GM19463 (cell line): Measurements from ENCODE around the gene CNRIP1.
"Not testable (repeated sequence)": the region's sequence is repeated elsewhere in the genome, so short reads cannot be mapped to it uniquely, and the experiment has no call there.

Experiments used
- ATAC-seq: cut with Tn5 transposase; IDR thresholded peaks from one replicate; pipeline ENCODE4 v1.9.1; 2021; ENCODE audit warnings: mild to moderate bottlenecking, moderate library complexity; ENCODE audit not compliant: unreplicated experiment

CNRIP1 gene

DNA sequence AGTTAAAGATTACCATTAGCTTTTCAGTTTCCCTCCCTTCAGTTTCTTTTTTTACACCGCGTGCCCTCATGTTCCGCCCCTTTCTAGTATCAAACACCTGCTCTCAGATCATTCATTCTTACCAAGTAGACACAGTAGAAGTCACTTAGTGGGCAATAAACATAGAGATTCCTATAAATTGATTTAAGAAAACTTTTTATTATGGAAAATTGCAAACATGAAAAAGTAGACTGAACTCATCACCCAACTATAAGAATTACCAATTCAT is 21.2 kb upstream of the CNRIP1 start:
- ATAC-seq, result no peak

DNA sequence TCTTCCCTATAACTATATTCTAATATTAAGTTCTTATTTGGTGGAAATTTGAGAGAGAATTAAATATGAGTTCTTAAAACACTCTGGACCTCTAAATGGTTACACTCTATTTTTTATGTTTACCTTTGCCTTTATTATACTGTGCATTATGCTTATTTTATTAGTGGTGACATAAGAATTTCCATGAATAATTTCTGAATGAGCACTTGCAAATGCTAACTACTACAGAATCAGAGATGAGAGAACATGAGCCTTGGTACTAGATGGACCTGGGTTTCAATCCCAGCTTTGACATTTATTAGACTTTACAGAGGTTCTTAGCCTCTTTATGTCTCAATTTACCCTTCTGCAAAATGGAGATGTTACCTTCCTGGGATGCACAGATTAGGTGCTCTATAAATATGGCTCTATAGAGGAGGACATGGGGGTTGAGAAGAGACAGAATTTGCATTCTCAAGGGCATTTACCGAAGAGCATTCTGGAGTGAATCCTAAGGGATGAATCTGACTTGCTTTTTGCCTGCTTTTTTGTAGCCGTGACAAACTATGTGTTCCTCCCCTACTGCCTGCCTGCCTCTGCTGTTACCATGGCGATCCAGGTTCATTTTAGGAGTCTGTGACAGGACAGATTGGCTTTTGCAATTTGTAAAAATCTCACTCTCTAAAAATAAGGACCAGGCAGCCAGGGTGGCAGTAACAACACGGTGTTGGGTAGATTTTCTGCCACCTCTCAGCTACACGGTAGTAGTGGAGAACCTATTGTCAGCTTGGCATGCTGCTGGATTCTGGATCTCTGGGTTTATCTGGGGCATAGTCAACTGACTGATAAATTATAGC is 20.7 kb upstream of the CNRIP1 start:
- no peak for ATAC-seq

DNA sequence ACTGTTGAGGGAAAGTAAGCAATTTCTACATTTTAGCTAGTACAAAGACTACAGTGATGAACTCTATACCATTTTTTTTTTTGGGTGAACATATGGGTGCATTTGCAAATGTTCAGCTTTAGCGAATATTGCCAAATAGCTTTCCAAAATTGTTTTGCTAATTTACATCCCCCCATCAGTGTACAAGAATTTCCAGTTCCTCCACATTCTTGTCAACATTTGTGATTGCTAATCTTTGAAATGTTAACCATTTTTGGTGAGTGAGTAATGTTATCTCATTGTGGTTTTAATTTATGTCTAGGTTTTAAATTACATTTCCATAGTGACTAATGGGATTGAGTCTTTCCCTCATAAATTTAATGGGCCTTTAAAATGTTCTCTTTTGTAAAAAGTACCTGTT is 16.4 kb upstream of the CNRIP1 start:
- no peak for ATAC-seq

DNA sequence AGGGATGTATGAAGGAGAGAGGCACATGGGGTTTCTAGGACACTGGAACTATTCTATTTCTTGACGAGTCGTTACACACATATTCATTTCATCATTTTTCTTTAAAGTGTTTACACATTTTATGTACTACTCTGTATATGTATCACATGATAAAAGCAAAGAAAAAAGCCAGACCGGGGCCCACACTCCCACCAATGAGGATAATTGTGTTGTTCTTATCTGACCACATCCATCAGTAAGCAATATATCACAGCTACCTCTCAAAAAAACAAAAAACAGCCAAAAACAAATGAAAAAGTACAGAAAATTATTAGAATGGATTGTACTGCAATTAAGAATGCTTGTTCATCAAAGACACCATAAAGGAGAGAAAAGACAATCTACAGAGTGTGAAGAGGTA is 14.2 kb upstream of the CNRIP1 start:
- ATAC-seq, result no peak

DNA sequence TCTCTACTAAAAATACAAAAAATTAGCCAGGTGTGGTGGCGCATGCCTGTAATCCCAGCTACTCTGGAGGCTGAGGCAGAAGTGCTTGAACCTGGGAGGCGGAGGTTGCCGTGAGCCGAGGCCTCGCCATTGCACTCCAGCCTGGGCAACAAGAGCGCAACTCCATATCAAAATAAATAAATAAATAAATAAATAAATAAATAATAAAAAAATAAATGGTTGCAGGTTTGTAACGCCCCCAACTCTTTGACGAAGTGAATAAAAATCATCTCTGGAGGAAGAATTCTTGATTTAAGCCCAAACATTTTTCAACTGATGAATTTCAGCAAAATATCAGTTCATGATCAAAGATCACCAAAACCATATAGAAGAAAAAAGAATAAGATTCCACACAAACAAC is 13.3 kb upstream of the CNRIP1 start:
- no peak for ATAC-seq

DNA sequence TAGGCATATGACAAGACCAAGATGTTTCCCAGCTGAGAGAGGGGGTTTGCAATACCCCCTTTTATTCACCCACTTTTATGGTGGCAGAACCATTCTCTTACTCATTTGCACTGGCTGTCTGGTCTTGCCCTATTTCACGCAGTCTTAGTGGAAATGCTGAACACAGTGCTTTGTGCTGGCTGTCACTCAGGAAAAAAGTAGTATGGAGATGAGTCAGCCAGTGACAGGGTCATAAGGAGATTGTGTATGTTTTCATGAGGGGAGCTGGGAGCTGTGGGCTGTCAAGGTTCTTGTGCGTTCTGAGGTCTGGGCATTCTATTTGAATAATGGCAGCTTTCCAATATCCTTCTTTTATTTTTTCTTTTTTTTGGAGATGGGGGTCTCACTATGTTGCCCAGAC is 10.9 kb upstream of the CNRIP1 start:
- ATAC-seq, result peak; percentile 67

DNA sequence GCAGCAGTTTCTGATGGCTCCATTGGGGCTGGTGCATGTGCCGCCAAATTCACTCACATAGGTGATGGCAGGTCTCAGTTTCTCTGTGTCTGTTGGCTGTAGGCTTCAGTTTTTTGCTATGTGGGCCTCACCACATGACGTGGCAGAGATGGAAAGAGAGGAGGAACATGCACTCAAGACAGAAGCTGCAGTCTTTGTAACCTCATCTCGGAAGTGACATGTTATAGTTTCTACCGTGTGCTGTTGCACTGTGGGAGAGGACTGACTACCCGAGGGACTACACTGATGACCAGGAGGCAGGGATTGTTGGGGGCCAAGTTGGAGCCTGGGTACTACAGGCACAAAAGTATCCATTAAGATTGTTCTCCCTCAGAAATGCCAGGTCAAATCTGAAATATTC is 9.2 kb upstream of the CNRIP1 start:
- ATAC-seq, result no peak

DNA sequence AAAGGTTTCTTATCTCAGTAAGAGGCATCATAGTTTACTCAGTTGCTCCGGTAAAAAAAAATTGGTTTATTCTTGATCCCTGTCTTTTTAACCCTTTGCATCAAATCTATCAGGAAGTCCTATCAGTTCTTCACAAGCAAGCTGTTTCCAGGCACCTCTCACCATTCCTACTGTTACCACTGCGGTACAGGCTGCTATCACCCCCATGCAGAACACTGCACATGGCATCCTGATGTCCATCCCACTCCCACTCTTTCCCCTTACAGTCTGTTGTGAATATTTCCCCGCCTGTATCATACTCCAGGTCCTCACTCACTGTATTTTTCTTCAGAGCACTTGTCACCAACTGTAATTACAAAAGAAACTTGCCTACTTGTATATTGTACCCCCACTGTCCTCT is 5.3 kb upstream of the CNRIP1 start:
- no peak for ATAC-seq

DNA sequence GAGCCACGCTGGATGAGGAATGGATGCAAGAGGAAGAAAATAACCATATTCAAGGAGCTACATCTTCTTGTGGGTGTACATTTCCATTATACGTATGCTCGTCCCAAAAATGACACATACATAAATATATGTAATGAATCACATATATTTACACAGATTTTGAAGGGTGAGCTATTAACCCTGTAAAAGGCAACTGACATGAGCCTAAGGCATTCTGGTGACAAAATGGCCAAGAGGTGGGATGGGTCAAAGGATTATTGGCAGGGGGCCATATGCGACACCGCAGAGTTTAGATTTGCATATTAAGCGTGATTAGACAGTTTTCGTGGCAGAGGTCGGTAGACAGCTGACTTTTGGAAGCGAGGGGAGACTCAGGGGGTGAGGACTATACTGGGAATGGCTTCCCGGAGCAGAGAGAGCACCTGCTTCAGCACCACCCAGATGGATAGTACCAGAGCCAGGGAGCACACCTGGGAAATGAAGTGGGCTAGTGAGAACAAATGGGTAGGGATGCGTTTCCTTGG is 431 bp upstream of the CNRIP1 start:
- no peak for ATAC-seq

DNA sequence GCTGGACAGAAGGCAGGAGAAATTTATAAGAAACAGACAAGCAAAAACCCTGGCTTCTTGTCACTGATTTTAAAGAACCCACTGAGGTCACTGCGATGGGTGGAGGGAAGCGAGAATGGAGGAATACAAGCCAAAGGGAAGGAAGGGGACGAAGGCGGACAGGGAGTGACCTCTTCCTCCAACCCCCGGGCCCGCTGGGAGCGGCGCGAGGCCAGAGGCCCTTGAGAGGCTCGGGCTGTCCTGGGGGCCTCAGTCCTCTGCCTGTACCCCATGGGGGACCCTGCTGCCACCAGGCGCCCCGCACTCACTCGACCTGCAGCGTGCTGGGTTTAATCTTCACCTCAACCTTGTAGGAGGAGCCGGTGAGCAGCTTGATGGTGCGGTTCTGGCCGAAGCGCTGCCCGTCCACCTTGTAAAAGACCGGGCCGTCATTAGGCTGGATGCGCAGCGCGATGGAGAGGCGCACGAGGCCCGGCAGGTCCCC is 793 bp downstream of the CNRIP1 start:
- no peak for ATAC-seq

DNA sequence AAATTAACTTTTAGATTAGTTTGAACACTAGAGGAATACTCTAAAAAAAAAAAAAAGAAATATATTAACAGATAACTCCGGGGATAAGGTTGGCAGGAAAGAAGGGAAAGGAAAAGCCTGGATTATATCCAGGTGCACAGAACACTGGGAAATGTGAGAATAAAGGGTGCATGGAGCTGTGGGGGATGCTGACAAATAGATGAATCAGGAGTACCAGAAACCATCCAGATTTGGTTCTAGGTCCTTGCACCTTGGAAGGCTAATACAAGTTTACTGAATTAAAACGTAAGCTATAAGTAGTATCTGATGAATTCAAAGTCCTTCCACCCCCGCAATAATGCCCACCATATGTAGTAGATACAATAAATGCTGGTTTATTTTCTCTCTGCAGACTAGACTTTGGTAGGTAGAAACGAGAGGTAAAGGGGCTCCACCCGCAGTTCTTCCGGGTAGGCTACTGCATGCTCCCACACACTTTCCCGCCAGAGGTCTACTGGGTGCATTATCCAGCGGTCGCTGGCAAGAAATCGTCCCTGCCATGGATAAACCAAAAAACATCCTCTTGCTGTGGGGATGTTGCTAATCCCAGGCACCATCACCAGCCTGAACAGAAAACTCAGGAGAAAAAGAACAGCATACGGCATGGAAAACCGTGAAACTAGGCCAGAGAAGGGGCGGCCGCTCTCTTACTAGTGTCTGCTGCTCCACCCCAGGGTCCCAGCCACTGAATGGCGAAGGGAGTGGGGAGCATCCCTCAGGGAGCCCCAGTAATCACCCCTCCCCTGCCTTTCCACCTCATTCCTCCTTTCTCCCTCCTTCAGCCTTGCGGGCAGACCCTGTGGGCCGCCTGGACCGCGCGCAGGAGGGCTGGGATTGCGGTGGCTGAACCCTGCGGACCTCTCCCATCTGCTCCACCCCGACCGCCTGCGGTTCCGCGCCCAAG is 1.5 kb downstream of the CNRIP1 start:
- ATAC-seq, result no peak

DNA sequence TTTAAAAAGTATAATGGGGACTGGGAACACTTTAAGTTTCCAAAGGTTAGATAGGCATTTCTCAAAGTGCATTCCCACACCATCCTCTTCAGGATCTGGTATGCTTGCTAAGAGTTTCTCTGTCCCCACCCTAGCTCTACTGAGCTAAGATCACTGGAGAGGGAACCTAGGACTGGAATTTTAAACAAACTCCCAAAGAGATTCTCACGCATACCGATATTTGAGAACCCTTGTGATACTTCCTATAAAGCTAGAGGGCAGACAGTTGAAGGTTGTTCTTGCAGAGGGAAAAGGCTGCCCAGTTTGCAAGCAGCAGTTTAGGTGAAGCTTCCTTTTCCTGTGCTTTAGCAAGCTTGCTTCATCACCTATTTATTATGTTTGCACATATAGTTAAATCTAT is 3.6 kb downstream of the CNRIP1 start:
- ATAC-seq, result no peak

DNA sequence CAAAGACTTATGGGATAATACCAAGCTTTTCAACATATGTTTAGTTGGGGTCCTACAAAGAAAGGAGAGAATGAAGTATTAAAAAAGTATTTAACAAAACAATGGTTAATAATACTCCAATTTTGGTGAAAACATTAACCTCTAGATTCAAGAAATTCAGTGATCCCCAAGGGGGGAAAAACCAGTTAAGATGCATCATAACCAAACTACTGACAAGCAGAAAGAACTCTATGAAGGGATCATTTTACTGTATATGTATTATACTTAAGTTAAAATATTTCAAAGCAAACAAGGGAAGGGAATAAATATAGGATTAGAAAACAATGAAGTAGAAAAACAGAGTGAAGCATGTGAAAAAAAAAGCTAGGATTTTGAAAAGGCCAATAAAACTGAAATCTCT is 8.7 kb downstream of the CNRIP1 start:
- ATAC-seq, result no peak

DNA sequence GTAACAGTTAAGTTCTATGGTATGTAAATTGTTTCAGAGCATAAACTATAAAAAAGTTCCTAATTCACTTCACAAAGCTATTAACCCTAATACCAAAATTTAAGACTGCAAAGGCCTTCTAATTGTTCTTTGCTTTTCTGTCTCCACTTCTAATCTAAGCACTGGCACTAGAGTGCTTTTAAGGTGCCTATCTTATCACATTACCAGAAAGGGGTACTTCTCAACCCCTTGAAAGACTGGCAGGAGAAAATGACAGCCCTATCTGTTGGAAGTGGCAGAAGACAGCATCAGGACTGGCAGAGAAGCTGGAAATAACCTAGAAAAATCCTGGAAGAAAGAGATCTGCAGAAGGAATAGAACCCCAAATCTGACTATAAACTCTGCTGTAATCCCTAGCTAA is 10.3 kb downstream of the CNRIP1 start:
- ATAC-seq, result no peak

DNA sequence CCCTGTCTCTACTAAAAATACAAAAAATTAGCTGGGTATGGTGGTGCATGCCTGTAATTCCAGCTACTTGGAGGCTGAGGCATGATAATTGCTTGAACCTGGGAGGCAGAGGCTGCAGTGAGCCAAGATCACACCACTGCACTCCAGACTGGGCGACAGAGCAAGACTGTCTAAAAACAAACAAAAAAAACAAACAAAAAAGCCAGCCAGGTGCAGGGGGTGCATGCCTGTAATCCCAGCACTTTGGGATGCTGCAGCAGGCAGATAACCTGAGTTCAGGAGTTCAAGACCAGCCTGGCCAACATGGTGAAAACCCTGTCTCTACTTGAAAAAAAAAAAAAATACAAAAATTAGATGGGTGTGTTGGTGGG is 15.9 kb downstream of the CNRIP1 start:
- not testable (repeated sequence) for ATAC-seq

DNA sequence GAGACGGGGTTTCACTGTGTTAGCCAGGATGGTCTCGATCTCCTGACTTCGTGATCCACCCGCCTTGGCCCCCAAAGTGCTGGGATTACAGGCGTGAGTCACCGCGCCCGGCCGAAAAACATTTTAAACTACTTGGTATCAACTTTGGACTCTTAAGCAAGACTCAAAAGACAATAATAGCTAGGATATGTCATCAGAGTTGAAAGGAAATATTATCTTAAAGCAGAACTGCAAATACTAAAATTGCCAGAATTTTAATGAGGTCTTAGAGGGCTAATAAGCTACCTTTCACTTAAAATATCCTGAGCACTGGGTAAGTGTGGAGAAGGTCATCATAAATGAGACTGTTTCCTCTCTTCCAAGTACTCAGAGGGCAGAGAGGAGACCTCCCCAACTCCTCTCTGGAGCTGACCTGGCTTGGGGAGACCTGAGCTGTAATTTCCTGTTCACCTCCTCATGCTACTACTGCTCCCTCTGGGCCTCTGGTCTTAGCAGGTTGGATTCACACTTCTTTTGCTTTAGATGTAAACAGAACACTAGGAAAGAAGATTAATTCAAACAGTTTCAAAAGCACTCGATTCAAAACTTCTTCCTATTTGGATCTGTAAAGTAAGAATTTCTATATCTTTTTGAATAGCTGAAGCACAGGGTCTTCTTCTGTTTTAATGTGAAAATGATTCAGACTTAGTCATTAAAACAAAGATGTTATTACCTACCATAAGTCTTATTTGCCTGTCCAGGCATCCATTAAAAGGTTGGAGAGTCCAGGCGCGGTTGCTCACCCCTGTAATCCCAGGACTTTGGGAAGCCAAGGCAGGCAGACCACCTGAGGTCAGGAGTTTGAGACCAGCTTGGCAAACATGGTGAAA is 16.5 kb downstream of the CNRIP1 start:
- ATAC-seq, result no peak

DNA sequence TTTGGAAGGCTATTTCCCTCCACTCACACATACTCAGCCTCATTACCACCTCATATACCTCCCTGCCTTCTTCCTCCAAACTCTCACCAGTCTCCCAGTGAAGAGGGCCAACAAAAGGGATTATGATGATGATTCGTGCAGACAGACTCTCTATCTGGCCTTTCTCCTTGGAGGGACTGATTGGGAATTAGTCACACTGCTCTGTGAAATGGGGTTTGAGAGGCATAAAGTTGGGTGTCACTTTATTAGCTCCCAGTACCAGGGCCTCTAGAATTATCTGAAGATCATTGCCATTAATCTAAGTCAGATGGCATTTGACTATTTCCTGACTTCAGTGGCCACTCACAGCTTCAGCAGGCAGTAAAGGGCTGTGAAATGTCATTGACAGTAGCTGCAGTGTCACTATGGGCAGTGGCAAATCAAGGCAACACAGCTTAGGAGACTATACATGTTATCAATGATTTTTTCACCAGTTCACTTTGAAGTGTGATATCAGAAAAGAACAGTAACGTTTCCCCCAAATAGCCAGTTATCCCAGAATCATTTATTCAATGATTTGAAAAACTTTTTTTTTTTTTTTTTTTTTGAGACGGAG is 17.4 kb downstream of the CNRIP1 start:
- ATAC-seq, result no peak

DNA sequence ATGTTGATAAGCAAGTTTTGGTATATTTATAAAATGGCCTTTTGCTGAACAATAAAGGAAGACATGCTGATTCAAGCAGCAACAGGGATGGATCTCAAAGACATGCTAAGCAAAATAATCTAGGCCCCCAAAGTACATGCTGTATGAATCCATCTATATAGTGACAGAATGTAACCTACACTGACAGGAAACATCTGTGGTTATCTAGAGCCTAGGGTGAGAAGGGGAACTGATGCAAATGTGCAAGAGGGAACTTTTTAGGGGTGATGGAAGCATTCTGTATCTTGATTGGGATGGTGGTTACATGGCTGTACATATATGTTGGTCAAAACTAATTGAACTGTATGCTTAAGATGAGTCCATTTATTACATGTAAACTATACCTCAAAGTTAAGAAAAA is 24.2 kb downstream of the CNRIP1 start:
- peak; percentile 56 for ATAC-seq

DNA sequence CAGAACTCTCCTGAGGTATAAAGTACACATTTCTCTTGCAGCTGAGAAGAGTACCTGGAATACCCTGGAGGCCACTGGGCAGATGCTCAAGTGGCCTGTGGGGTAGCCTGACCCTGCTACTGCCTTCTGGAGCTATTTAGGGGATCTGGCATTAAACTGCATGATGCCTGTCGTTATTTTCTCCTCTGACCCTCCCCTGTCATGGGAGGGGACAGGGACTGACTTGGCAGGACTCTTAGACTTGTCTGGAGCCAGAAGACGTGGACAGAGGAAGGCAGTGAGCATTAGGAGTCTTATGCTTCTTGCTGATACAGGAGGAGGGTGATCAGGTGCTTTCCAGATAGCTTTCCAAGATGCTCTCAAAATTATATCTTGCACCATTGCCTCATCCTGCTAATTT is 24.8 kb downstream of the CNRIP1 start:
- no peak for ATAC-seq

DNA sequence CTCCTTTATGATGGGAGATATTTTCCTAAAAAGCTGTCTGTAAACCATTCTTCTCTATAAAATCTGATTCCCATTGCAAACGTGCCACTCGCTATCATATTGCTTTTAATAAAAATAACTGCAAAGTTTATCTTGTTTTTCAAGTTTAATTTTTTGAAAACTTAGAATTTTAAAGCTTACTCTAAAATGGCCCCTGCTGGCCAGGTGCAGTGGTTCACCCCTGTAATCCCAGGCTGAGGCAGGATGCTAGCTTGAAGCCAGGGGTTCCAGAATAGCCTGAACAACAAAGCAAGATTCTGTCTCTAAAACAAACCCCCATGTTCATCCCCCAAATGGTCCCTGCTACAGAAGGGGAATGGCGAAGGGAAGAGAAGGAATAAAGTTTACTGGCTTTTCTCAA is 25.6 kb downstream of the CNRIP1 start:
- no peak for ATAC-seq

DNA sequence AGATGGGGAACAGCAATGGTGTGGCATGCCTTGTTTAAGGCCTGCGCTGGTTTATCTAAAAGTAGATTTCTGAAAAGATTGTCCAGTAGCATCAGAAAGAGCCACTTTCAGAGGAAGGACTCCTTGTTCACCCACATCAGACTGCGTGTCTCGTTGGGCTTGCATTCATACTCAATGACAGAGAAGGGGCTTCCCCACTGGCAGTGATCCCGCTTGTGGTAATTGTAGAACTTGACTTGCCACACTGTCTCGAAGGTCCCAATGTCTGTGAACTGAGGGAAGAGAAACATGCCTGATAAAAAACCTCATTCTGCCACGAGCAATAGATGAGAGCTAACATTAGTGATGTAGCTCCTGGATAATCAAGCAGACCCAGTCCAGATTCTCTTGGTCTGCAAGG is 26.0 kb downstream of the CNRIP1 start:
- ATAC-seq, result no peak
